ENCODE results near the gene FLOT2. TPM values are rescaled to one million over a fixed set of nuclear protein-coding genes. Genes with fewer than 3 reads are reported as not detected.
"Not testable (repeated sequence)": the region's sequence is repeated elsewhere in the genome, so short reads cannot be mapped to it uniquely, and the experiment has no call there.

Gene FLOT2
- polyA plus RNA-seq, 3 donors = 74.4 to 88.0 (median 78.4) TPM

GRCh38 chr17:28917465-28917864 is 19.9 kb upstream of the FLOT2 start:
- no peak for DNase-seq (ENCODE audit: low read depth in 3 of 3, low spot score in 2 of 3)

DNA sequence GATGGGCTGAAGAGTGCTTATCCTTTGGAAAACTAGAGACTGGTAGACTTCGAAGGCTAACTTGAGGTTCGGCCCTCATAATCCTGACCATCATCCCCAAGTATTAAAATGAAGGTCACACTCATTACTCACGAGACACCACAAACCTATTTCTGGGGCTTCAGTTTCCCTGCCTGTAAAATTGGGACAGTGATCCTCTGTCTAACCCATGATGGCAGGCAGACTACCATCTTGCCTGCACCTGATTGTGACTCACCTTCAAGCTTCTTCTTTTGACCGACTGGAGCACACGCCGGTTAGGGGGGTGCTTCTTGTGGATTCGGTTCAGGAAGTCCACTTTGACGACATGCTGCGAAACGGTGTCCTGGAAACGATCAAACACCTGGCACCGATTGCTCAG is 19.5 kb upstream of the FLOT2 start:
- DNase-seq (ENCODE audit: low read depth in 3 of 3, low spot score in 2 of 3) = no peak

DNA sequence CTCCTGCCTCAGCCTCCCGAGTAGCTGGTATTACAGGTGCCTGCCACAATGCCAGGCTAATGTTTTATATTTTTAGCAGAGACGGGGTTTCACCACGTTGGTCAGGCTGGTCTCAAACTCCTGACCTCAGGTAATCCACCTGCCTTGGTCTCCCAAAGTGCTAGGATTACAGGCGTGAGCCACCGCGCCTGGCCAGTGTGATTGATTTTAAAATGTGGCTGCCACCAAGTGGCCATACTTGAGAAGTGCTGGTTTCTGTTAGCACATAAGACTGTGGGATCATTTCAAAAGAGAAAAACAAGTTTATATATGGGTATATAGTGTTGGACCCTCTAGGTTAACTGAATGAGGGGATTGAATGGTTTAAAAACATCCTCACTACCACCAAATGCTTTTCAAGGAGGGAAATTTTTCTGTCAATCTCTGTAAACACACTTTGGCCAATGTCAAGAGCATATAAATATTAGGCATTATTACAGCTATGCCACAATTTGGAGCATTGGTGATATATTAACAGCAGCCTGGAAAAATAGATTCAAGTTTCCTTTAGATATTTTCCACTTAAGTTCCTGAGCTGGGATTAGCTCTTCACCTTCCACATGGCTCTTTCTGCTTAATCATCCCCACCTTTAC is 18.9 kb upstream of the FLOT2 start:
- no peak for DNase-seq (ENCODE audit: low read depth in 3 of 3, low spot score in 2 of 3)

DNA sequence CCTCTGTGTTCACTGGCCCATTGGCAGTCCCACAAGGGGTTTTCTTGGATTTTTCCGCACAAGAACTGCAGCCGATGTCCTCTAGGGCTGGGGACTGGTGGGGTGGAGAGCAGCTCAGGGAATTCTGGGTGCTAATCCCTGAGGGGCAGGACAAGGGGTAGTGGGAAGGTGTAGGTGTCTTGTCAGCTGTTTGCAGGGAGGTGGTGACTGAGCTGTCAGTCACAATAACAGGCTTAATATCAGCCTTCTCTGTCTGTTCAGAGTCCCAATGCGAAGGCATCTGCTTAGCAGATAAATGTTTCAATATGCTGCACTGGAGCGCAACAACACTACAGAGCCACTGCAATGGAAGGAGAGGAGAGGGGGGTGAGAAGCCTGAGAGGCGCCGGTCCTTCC is 15.4 kb upstream of the FLOT2 start:
- DNase-seq (ENCODE audit: low read depth in 3 of 3, low spot score in 2 of 3) = no peak

- DNase-seq (ENCODE audit: low read depth in 3 of 3, low spot score in 2 of 3) = no peak
These were observed 14.9 kb upstream of the FLOT2 start for GRCh38 chr17:28912281-28912937.

- no peak for DNase-seq (ENCODE audit: low read depth in 3 of 3, low spot score in 2 of 3)
These were observed 14.0 kb upstream of the FLOT2 start for GRCh38 chr17:28911411-28912045.

DNA sequence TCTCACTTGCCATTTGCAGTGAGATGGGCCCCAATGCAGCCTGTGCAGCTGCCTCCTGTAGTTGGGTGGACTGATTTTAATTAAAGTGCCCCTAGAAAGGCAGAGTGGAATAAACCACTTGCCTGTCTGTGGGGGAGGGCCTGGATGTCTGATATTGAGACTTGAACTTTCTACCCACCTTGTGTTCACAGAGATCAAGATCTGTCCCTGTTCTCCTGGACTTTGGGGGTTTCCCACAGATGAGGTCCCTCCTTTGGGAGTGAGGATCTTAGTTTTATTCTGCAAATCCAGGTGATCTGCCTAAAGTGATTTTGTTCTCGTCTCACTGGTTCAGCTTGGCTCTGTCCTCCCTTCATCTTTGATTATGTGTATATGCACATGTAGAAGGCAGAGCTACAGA is 13.0 kb upstream of the FLOT2 start:
- no peak for DNase-seq (ENCODE audit: low read depth in 3 of 3, low spot score in 2 of 3)

DNA sequence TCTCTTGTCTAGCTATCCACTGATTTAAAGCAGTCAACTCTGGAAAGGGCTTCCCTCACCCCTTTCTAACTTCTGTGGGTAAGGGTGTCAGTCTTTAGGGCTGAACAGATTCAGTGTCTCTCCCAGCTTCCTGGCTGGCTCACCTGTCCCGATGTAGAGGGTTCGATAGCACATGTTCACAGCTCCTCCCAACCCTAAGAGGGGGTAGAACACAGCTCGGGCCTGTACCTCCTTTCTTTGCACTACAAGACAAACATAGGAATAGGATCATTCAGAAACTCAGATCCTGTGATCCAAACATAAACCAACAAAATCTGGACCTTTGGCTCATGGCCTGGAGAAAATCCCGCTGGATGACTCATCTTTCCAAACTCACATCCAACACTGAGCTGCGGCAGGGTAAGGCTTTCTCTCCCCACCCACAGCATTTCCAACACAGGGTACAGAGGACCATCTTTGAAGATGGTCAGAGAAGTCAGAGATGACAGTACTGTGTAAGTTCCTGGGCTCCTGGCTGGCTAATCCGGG is 11.2 kb upstream of the FLOT2 start:
- DNase-seq (ENCODE audit: low read depth in 3 of 3, low spot score in 2 of 3) = no peak

GRCh38 chr17:28907709-28908475 is 10.4 kb upstream of the FLOT2 start:
- no peak for DNase-seq (ENCODE audit: low read depth in 3 of 3, low spot score in 2 of 3)

GRCh38 chr17:28906706-28907438 is 9.3 kb upstream of the FLOT2 start:
- DNase-seq (ENCODE audit: low read depth in 3 of 3, low spot score in 2 of 3) = no peak

GRCh38 chr17:28906276-28906675 is 8.7 kb upstream of the FLOT2 start:
- no peak for DNase-seq (ENCODE audit: low read depth in 3 of 3, low spot score in 2 of 3)

DNA sequence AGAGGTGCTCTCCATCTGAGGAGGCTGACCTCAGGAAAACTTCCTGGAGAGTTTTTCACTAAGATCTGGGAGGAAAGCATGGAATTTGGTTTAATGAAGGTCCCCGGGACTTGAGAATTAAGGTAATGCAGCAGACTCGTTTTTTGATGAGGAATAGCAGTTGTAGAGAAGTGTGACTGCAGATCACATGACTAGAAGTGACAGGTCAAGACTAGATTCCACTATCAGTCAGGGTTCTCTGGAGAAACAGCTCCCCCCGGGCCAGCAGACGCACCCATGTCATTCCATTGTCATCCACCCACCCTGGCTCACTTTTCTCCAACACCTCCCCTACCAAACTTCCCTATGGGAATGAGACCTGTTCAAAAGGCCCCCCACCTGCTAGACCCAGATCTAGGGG is 7.3 kb upstream of the FLOT2 start:
- DNase-seq (ENCODE audit: low read depth in 3 of 3, low spot score in 2 of 3) = no peak

- DNase-seq (ENCODE audit: low read depth in 3 of 3, low spot score in 2 of 3) = not testable (repeated sequence)
These were observed 6.0 kb upstream of the FLOT2 start for GRCh38 chr17:28903546-28903841.

GRCh38 chr17:28902819-28903545 is 5.4 kb upstream of the FLOT2 start, which contains the start of gene DHRS13:
DHRS13 (minus strand) TSS chr17:28903079; CDS start chr17:28902944, 135 bp downstream.
- peak; percentile 73 to 88 (median 83) for DNase-seq (ENCODE audit: low read depth in 3 of 3, low spot score in 2 of 3)

DNA sequence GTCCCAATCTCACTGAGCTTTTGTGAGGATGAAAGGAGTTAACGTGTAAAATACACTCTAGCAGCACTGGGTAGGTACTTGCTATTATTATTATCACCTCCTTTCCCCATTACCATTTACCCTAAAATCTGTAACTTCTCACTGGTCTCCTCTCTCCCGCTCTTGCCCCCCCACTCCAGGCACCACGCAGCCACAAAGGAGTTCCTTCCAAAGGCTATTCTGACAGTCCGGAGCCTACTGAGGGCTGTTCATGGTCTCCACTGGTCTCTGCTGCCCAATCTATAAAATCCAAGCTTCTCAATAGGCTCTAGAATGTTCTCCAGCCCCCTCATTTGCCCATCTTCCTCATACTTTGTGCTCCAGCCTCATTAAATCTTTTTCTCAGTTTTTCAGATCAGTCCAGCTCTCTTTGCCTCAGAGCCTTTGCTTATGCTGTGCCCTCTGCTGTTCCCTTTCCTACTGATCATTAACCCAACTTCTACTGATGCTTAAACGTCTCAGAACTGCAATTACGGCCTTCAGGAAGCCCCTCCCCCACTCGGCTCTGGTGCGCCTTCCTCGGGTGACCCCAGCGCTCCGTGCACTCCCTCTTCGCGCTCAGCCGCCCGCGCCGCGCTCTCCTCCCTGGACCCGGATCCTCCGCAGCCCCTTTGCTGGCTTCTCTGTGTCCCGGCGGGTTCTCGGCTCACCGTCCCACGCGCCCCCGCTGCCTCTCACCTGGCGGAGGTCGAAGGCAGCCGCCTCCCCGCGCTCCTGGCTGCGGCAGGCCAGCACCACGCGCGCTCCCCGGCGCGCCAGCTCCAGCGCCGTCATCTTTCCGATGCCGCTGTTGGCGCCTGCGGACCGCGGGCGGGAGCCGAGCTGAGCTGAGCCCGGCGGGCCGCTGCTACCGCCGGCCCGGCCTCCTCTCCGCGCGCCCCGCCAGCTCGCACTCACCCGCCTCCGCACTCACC is 4.6 kb upstream of the FLOT2 start:
- DNase-seq (ENCODE audit: low read depth in 3 of 3, low spot score in 2 of 3) = peak; percentile 37 to 60 (median 47)

DNA sequence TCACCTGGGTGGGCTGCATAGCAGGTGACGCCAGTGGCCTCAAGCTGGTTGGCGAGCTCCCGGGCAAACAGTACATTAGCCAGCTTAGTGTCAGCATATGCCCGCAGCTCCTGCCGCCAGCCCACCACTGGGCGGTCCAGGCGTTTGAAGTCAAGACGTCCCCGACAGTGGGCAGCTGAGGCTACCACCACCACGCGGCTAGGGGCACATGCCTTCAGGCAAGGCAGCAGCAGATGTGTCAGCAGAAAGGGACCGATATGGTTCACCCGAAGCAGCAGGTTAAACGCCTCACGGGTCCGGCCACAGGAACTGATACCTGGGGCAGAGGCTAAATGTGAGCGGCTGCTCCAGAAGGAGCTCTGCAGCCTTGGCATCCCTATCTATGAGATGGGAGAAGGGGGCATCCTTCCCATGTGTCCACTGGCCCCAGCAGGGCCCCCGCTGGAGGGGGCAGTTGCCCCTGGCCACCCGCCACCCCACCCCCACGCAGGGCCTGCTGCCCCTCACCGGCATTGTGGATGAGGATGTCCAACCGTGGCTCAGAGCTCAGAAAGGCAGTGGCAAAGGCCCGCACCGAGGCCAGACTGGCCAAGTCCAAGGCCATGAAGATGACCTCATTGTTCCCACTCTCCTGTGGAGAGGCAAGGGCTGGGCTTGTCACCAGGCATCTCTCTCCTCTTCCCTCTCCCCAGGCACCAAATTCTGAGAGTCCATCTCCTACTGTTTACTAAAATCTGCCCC is 3.6 kb upstream of the FLOT2 start:
- DNase-seq (ENCODE audit: low read depth in 3 of 3, low spot score in 2 of 3) = no peak

- DNase-seq (ENCODE audit: low read depth in 3 of 3, low spot score in 2 of 3) = no peak
These were observed 1.8 kb upstream of the FLOT2 start for GRCh38 chr17:28899212-28899815.

GRCh38 chr17:28898527-28898955 is 1.0 kb upstream of the FLOT2 start:
- DNase-seq (ENCODE audit: low read depth in 3 of 3, low spot score in 2 of 3) = no peak
